Measurements from ENCODE around the gene BRINP2. TPM values are rescaled to one million over a fixed set of nuclear protein-coding genes. Genes with fewer than 3 reads are reported as not detected.

The BRINP2 gene
- polyA plus RNA-seq, 3 donors, result not detected

DNA sequence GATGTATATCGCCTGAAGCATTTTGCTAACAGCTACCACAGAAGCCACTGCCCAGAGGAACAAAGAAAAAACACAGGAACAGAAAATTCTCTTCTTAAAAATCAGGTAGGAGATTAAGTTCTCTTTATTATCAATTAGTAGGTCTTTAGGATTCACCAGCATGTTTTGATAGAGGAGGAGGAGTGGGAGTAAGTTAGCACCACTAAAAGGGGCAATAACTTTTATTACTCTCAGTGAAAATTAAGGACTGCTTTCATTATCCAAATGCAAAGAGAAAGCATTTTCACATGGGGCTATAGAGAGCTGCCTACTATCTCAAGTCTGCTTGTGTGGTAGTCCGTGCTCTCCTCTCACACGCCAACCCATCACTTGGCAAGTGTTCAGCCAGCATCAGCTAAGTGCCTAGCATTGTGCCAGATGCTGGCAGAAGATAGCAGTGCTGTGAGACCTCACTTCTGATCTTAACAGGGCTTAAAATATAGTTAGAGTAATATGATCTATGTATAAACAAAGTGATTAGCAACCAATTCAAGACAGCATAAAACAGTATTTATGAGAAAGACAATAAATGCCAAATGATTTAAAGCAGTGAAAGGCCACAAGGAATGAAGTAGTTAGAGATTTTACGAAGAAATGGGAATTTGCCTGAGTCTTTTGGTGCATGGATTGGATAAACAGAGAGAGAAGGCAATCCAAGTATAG lies 46.0 kb upstream of the BRINP2 start:
- Mint-ChIP-seq H3K27me3 (ENCODE audit: low read depth in 3 of 3) (no peaks in the 10 kb centered on the region), H3K27ac (no peak overlapping the region), H3K9me3 (peaks cover 0 to 19% (median 2%) of the 10 kb centered on the region in 7 donors), H3K4me1 (no peaks in the 10 kb centered on the region), H3K4me3 (no peak overlapping the region), H3K36me3 (no peaks in the 10 kb centered on the region)
- WGBS (ENCODE audit: insufficient coverage), result 92% methylated on average over 1 of the region's 4 CpGs
- Histone ChIP-seq H3K27ac (ENCODE audit: low read depth in 1 of 2, low read length in 2 of 2) (no peak overlapping the region), H3K79me2 (ENCODE audit: insufficient read depth, low read length) (no peaks in the 10 kb centered on the region), H3K4me1 (ENCODE audit: control insufficient read depth in 1 of 2, insufficient read depth in 2 of 2, low read length in 2 of 2) (no peaks in the 10 kb centered on the region), H3K4me2 (replicated peaks; ENCODE audit: extremely low read depth, low read length, poor library complexity, severe bottlenecking) (no peak overlapping the region), H3K4me3 (replicated peaks in 1 of 3; ENCODE audit: low read depth in 2 of 3, low read length in 3 of 3) (no peak overlapping the region), H3K9me3 (replicated peaks in 1 of 2; ENCODE audit: control insufficient read depth in 1 of 2, insufficient read depth in 1 of 2, low read length in 2 of 2) (no peaks in the 10 kb centered on the region), H4K20me1 (ENCODE audit: insufficient read depth, low read length) (no peaks in the 10 kb centered on the region), H3K9ac (ENCODE audit: insufficient read depth, low read length, poor library complexity, severe bottlenecking) (no peak overlapping the region), H3K36me3 (replicated peaks in 1 of 2; ENCODE audit: control insufficient read depth in 1 of 2, insufficient read depth in 2 of 2, low read length in 2 of 2) (no peaks in the 10 kb centered on the region), H2AFZ (ENCODE audit: insufficient read depth, low read depth, low read length, poor library complexity, severe bottlenecking) (no peak overlapping the region), H3K27me3 (ENCODE audit: control insufficient read depth in 2 of 2, insufficient read depth in 2 of 2, low read length in 2 of 2) (no peaks in the 10 kb centered on the region)
- no peak for TF ChIP-seq CTCF (IDR thresholded peaks at IDR 0.05)
- intact Hi-C loops (cut with micrococcal nuclease), result no loop called here
- DNase-seq, result no peak

DNA sequence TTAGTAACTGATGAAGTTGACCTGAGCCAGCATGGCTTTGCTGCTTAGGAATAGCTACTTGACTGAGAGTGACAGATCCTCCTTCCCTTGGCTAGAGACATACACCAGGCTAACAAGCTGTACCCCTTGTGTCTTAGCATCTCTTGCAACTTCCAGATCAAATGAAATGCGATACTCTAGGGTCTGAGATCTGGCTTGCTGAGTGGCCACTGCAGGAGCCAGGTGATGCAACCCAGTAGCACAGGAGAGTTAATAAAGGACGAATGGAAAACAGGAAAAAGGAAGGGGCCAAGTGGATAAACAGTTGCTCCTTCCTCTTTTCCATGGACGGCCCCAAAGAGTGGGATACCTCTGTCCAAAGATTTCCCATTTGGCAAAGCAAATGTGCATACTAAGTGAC lies 44.5 kb upstream of the BRINP2 start:
- WGBS (ENCODE audit: insufficient coverage), result 26% methylated on average over 2 of the region's 3 CpGs

More for the DNA sequence above, 44.5 kb upstream of the BRINP2 start:
- no peak overlapping the region for H3K27ac Mint-ChIP-seq
- no peak overlapping the region for H2AFZ ChIP-seq (ENCODE audit: insufficient read depth, low read depth, low read length, poor library complexity, severe bottlenecking)
- H3K9me3 Mint-ChIP-seq, result peaks cover 0 to 17% (median 1%) of the 10 kb centered on the region in 7 donors
- no peak for TF ChIP-seq CTCF (IDR thresholded peaks at IDR 0.05)
- no peaks in the 10 kb centered on the region for H3K4me1 ChIP-seq (ENCODE audit: control insufficient read depth in 1 of 2, insufficient read depth in 2 of 2, low read length in 2 of 2)
- H3K4me1 Mint-ChIP-seq, result no peaks in the 10 kb centered on the region
- no peak overlapping the region for H3K4me2 ChIP-seq (replicated peaks; ENCODE audit: extremely low read depth, low read length, poor library complexity, severe bottlenecking)
- H3K27me3 Mint-ChIP-seq (ENCODE audit: low read depth in 3 of 3), result no peaks in the 10 kb centered on the region
- no peaks in the 10 kb centered on the region for H3K9me3 ChIP-seq (replicated peaks in 1 of 2; ENCODE audit: control insufficient read depth in 1 of 2, insufficient read depth in 1 of 2, low read length in 2 of 2)
- no peak overlapping the region for H3K9ac ChIP-seq (ENCODE audit: insufficient read depth, low read length, poor library complexity, severe bottlenecking)
- intact Hi-C loops (cut with micrococcal nuclease), result no loop called here
- no peak for DNase-seq
- no peaks in the 10 kb centered on the region for H3K27me3 ChIP-seq (ENCODE audit: control insufficient read depth in 2 of 2, insufficient read depth in 2 of 2, low read length in 2 of 2)
- H3K36me3 ChIP-seq (replicated peaks in 1 of 2; ENCODE audit: control insufficient read depth in 1 of 2, insufficient read depth in 2 of 2, low read length in 2 of 2), result no peaks in the 10 kb centered on the region
- no peaks in the 10 kb centered on the region for H3K79me2 ChIP-seq (ENCODE audit: insufficient read depth, low read length)
- no peak overlapping the region for H3K27ac ChIP-seq (ENCODE audit: low read depth in 1 of 2, low read length in 2 of 2)
- H4K20me1 ChIP-seq (ENCODE audit: insufficient read depth, low read length), result no peaks in the 10 kb centered on the region
- no peak overlapping the region for H3K4me3 Mint-ChIP-seq
- H3K36me3 Mint-ChIP-seq, result no peaks in the 10 kb centered on the region
- no peak overlapping the region for H3K4me3 ChIP-seq (replicated peaks in 1 of 3; ENCODE audit: low read depth in 2 of 3, low read length in 3 of 3)

All from CD14-positive monocyte (primary cell).